Astrocyte (in vitro differentiated cells and primary cell): ENCODE results near the gene CHN1. TPM values are rescaled to one million over a fixed set of nuclear protein-coding genes. Genes with fewer than 3 reads are reported as not detected.

Source experiments
- DNase-seq: peaks from one replicate; pipeline ENCODE4 v3.0.0-alpha.2; 2010; ENCODE audit warnings: low read depth
- FAIRE-seq: peaks from 2 replicates; lab custom pipeline; 2011; peaks lifted over from hg19 to GRCh38; lab: Jason Lieb, UNC
- H2AFZ ChIP-seq: 2 replicates; pipeline ENCODE4 v1.6.0; 2012; ENCODE audit warnings: low read depth, low read length, inconsistent platforms
- H3K27ac ChIP-seq: 2 replicates; pipeline ENCODE4 v1.5.1; 2011; ENCODE audit warnings: low read depth, low read length, inconsistent platforms
- H3K27me3 ChIP-seq: 2 replicates; pipeline ENCODE4 v1.6.0; 2011; ENCODE audit warnings: low read length, inconsistent platforms; ENCODE audit not compliant: insufficient read depth
- H3K36me3 ChIP-seq: 2 replicates; pipeline ENCODE4 v1.5.1; 2011; ENCODE audit warnings: low read length, inconsistent platforms; ENCODE audit not compliant: insufficient read depth
- H3K4me1 ChIP-seq: 2 replicates; pipeline ENCODE4 v1.5.1; 2011; ENCODE audit warnings: low read length, inconsistent platforms; ENCODE audit not compliant: insufficient read depth
- H3K4me2 ChIP-seq: 2 replicates; pipeline ENCODE4 v1.6.0; 2012; ENCODE audit warnings: low read length, inconsistent platforms
- H3K4me3 ChIP-seq: 2 replicates; pipeline ENCODE4 v1.5.1; 2011; ENCODE audit warnings: low read depth, mild to moderate bottlenecking, low read length, inconsistent platforms; ENCODE audit not compliant: insufficient read depth
- H3K79me2 ChIP-seq: 2 replicates; pipeline ENCODE4 v1.6.0; 2012; ENCODE audit warnings: mild to moderate bottlenecking, low read length, inconsistent platforms; ENCODE audit not compliant: insufficient read depth
- H3K9ac ChIP-seq: 2 replicates; pipeline ENCODE4 v1.6.0; 2012; ENCODE audit warnings: mild to moderate bottlenecking, low read length, inconsistent platforms
- H3K9me3 ChIP-seq: 2 replicates; pipeline ENCODE4 v1.5.1; 2012; ENCODE audit warnings: low read depth, mild to moderate bottlenecking, low read length, inconsistent platforms; ENCODE audit not compliant: insufficient read depth
- H4K20me1 ChIP-seq: 2 replicates; pipeline ENCODE4 v1.6.0; 2012; ENCODE audit warnings: low read length, inconsistent platforms; ENCODE audit not compliant: insufficient read depth
- H3K27ac Mint-ChIP-seq: one replicate; pipeline ENCODE4 v1.8.0; 2021; ENCODE audit warnings: mild to moderate bottlenecking, mixed read lengths; ENCODE audit not compliant: unreplicated experiment
- H3K27me3 Mint-ChIP-seq: one replicate; pipeline ENCODE4 v1.8.0; 2021; ENCODE audit warnings: low read depth, mixed read lengths; ENCODE audit not compliant: unreplicated experiment
- H3K36me3 Mint-ChIP-seq: one replicate; pipeline ENCODE4 v1.8.0; 2021; ENCODE audit warnings: low read depth, mixed read lengths; ENCODE audit not compliant: unreplicated experiment
- H3K4me1 Mint-ChIP-seq: one replicate; pipeline ENCODE4 v1.8.0; 2021; ENCODE audit warnings: low read depth, mixed read lengths; ENCODE audit not compliant: unreplicated experiment
- H3K4me3 Mint-ChIP-seq: one replicate; pipeline ENCODE4 v1.8.0; 2021; ENCODE audit warnings: mild to moderate bottlenecking, moderate library complexity, mixed read lengths; ENCODE audit not compliant: unreplicated experiment
- H3K9me3 Mint-ChIP-seq: one replicate; pipeline ENCODE4 v1.8.0; 2021; ENCODE audit warnings: mild to moderate bottlenecking, mixed read lengths; ENCODE audit not compliant: unreplicated experiment
- CTCF ChIP-seq: IDR thresholded peaks from 2 replicates; pipeline ENCODE4 v1.5.1; 2011; ENCODE audit warnings: low read depth, mild to moderate bottlenecking, inconsistent platforms, low read length, moderate library complexity; ENCODE audit not compliant: insufficient read depth
- EZH2 ChIP-seq: IDR thresholded peaks from 2 replicates; pipeline ENCODE4 v1.6.1; 2012; ENCODE audit warnings: mild to moderate bottlenecking, low read length, inconsistent platforms; ENCODE audit not compliant: insufficient read depth
- total RNA-seq: library from RNA; stranded (reverse); gene quantifications from 2 replicates; pipeline ENCODE4 v1.2.1, GENCODE V29; 2021

CHN1 gene
- total RNA-seq, 1 donor from 2014 or later, result 23.9 TPM

DNA sequence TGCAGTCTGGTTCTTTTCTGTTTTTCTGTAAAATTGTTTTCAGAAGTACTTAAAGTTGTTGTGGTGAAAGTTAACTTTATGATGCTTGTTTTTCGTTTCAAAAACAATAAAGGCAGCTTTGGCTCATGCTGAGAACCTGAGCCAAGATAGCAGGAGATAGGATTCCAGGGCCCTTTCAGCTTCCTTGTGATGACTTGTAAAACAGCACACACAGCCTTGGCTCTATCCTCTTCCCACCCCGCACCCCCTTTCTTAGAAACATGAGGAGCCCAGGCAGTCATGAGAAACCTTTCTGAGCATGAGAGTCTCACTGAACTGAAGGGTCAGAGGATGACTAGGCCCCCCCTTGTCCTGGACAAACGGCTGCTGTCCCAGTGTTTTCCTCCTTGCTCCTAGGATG lies 228.5 kb downstream of the CHN1 start:
- no peaks in the 10 kb centered on the region for H3K36me3 Mint-ChIP-seq
- Histone ChIP-seq H3K27ac (no peak overlapping the region), H3K36me3 (no peaks in the 10 kb centered on the region), H3K9ac (no peak overlapping the region), H2AFZ (no peak overlapping the region), H3K4me3 (no peak overlapping the region), H4K20me1 (no peaks in the 10 kb centered on the region), H3K27me3 (no peaks in the 10 kb centered on the region), H3K9me3 (no peaks in the 10 kb centered on the region), H3K79me2 (no peaks in the 10 kb centered on the region), H3K4me1 (peaks cover 41% of the 10 kb centered on the region), H3K4me2 (no peak overlapping the region)
- H3K27me3 Mint-ChIP-seq, result no peaks in the 10 kb centered on the region
- FAIRE-seq (no peak), DNase-seq (no peak)
- TF ChIP-seq EZH2, result no peak
- no peak for TF ChIP-seq CTCF
- no peak overlapping the region for H3K4me3 Mint-ChIP-seq
- peaks cover 49% of the 10 kb centered on the region for H3K4me1 Mint-ChIP-seq
- no peak overlapping the region for H3K27ac Mint-ChIP-seq
- H3K9me3 Mint-ChIP-seq, result no peaks in the 10 kb centered on the region

DNA sequence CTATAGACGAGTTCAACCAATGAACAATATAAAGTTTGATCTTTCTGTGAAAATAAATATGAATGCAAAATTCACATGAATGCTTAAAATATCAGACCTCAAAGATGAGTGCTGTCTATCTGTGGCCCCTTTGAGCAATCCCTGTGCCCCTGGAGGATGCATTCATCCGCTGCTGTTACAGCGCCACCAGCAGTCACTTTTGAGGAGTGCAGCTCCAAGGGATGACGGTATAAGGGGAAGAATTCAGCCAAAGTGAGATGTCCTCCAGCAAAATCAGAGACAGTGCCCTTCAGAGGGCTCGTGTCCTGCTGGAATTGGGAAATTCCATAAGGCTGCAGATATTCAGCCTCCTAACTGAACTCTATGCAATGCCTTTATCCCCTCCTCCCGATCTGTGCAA lies 229.0 kb downstream of the CHN1 start:
- Histone ChIP-seq H3K4me2 (no peak overlapping the region), H3K4me1 (peaks cover 42% of the 10 kb centered on the region), H3K27me3 (no peaks in the 10 kb centered on the region), H3K27ac (no peak overlapping the region), H3K79me2 (no peaks in the 10 kb centered on the region), H3K4me3 (no peak overlapping the region), H3K36me3 (no peaks in the 10 kb centered on the region), H3K9ac (no peak overlapping the region), H4K20me1 (no peaks in the 10 kb centered on the region), H3K9me3 (no peaks in the 10 kb centered on the region), H2AFZ (no peak overlapping the region)
- Mint-ChIP-seq H3K27me3 (no peaks in the 10 kb centered on the region), H3K36me3 (no peaks in the 10 kb centered on the region), H3K4me3 (no peak overlapping the region), H3K4me1 (peaks cover 49% of the 10 kb centered on the region), H3K9me3 (no peaks in the 10 kb centered on the region), H3K27ac (no peak overlapping the region)
- DNase-seq (no peak), FAIRE-seq (no peak)
- TF ChIP-seq CTCF (no peak), EZH2 (no peak)

GRCh38 chr2:174775571-174775980 lies 229.6 kb downstream of the CHN1 start:
- peak; percentile 26 for DNase-seq

More at GRCh38 chr2:174775571-174775980, 229.6 kb downstream of the CHN1 start:
- Mint-ChIP-seq H3K4me1 (peaks cover 47% of the 10 kb centered on the region), H3K9me3 (no peaks in the 10 kb centered on the region), H3K36me3 (no peaks in the 10 kb centered on the region), H3K27ac (peak overlapping the region; percentile 13), H3K4me3 (no peak overlapping the region), H3K27me3 (no peaks in the 10 kb centered on the region)
- TF ChIP-seq CTCF (no peak), EZH2 (no peak)
- Histone ChIP-seq H3K27ac (no peak overlapping the region), H3K4me1 (peaks cover 42% of the 10 kb centered on the region), H2AFZ (no peak overlapping the region), H3K4me3 (no peak overlapping the region), H3K36me3 (no peaks in the 10 kb centered on the region), H3K4me2 (no peak overlapping the region), H4K20me1 (no peaks in the 10 kb centered on the region), H3K27me3 (no peaks in the 10 kb centered on the region), H3K9ac (no peak overlapping the region), H3K9me3 (no peaks in the 10 kb centered on the region), H3K79me2 (no peaks in the 10 kb centered on the region)
- FAIRE-seq, result no peak
